ENCODE results near the gene EPHA6.

Gene EPHA6

GRCh38 chr3:96813820-96814650 lies at the start of gene EPHA6:
Gene EPHA6 (plus strand): TSS chr3:96814594.
- DNase-seq (ENCODE audit: low read depth in 1 of 2, low spot score in 1 of 2) = peak; percentile 76 to 87
- TF ChIP-seq JUND (IDR thresholded peaks at IDR 0.05; ENCODE audit: low read depth) = no peak
- in situ Hi-C loops (cut with HindIII; ENCODE audit: low pct_unique_long_range_greater_than_20kb, low sequenced_read_pairs) = no loop called here

DNA sequence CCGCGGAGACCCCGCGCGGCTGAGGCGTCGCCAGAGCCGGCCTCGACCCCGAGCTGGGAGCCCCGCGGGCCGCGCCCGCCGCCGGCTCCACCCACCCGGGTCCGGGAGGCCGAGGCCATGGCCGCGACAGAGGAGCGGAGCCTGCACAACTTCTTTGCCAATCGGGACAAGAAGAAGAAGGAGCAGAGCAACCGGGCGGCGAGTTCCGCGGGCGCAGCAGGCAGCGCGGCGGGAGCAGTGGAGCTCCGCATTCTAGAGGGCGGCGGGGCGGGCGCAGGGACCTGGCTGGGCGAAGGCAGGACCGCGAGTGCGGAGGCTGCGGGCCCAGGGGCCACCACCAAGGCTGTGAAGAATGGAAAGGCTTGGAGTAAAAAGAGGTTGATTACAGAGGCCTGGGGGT lies 37.6 kb upstream of the EPHA6 start:
- in situ Hi-C loops (cut with HindIII; ENCODE audit: low pct_unique_long_range_greater_than_20kb, low sequenced_read_pairs) = no loop called here
- TF ChIP-seq JUND (IDR thresholded peaks at IDR 0.05; ENCODE audit: low read depth) = no peak
- no peak for DNase-seq (ENCODE audit: low read depth in 1 of 2, low spot score in 1 of 2)

DNA sequence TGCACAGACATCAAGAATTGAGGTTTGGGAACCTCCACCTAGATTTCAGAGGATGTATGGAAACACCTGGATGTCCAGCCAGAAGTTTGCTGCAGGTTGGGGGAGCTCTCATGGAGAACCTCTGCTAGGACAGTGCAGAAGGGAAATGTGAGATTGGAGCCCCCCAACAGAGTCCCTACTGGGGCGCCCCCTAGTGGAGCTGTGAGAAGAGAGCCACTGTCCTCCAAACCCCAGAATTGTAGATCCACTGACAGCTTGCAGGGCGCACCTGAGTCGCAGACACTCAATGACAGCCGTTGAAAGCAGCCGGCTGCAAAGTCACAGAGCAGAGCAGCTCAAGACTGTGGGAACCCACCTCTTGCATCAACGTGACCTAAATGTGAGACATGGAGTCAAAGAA lies 34.6 kb upstream of the EPHA6 start:
- in situ Hi-C loops (cut with HindIII; ENCODE audit: low pct_unique_long_range_greater_than_20kb, low sequenced_read_pairs) = no loop called here
- TF ChIP-seq JUND (IDR thresholded peaks at IDR 0.05; ENCODE audit: low read depth) = no peak
- DNase-seq (ENCODE audit: low read depth in 1 of 2, low spot score in 1 of 2) = no peak

- in situ Hi-C loops (cut with HindIII; ENCODE audit: low pct_unique_long_range_greater_than_20kb, low sequenced_read_pairs) = no loop called here
- DNase-seq (ENCODE audit: low read depth in 1 of 2, low spot score in 1 of 2) = no peak
- TF ChIP-seq JUND (IDR thresholded peaks at IDR 0.05; ENCODE audit: low read depth) = no peak
Measured at GRCh38 chr3:96796101-96796500, 18.3 kb upstream of the EPHA6 start.

DNA sequence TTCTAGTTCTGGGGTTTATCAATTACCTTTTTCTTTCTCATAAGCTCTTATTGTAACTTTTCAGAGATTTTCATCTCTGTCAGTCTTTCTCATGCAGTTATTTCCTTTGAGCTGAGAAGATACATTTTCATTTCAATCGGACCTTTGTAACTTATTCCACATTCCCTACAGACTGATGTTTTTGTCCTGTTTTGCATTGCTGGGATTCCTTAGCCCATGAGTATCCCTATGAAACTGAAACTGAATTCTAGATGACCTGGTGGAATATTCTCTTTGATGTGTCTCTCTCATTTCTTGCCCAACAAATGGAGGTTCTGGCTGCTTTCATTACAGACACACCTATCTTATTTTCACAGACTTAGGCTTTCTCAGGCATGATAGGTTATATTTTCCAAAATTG lies 10.5 kb upstream of the EPHA6 start:
- in situ Hi-C loops (cut with HindIII; ENCODE audit: low pct_unique_long_range_greater_than_20kb, low sequenced_read_pairs) = no loop called here
- DNase-seq (ENCODE audit: low read depth in 1 of 2, low spot score in 1 of 2) = no peak
- TF ChIP-seq JUND (IDR thresholded peaks at IDR 0.05; ENCODE audit: low read depth) = no peak

DNA sequence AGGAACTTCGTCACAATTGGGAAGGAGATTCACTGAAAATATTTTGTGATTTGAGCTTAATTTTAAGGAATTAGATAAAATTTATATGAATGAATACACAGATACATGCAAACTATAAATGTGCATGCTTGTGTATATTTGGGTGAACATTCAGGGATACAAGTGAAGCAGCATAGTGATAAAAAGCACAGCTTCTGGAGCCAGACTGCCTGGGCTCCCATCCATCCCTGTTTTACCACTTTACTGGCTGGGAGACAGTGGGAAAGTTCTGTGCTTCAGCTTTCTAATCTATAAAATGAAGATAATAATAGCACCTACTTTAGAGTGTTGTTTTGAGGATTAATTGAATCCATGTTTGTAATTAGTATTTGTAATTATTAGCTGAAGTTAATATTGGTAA lies 8.1 kb upstream of the EPHA6 start:
- TF ChIP-seq JUND (IDR thresholded peaks at IDR 0.05; ENCODE audit: low read depth) = no peak
- in situ Hi-C loops (cut with HindIII; ENCODE audit: low pct_unique_long_range_greater_than_20kb, low sequenced_read_pairs) = no loop called here
- DNase-seq (ENCODE audit: low read depth in 1 of 2, low spot score in 1 of 2) = no peak

GRCh38 chr3:96813134-96813819 lies 1.1 kb upstream of the EPHA6 start:
- no peak for TF ChIP-seq JUND (IDR thresholded peaks at IDR 0.05; ENCODE audit: low read depth)
- peak; percentile 88 to 89 for DNase-seq (ENCODE audit: low read depth in 1 of 2, low spot score in 1 of 2)
- in situ Hi-C loops (cut with HindIII; ENCODE audit: low pct_unique_long_range_greater_than_20kb, low sequenced_read_pairs) = no loop called here

DNA sequence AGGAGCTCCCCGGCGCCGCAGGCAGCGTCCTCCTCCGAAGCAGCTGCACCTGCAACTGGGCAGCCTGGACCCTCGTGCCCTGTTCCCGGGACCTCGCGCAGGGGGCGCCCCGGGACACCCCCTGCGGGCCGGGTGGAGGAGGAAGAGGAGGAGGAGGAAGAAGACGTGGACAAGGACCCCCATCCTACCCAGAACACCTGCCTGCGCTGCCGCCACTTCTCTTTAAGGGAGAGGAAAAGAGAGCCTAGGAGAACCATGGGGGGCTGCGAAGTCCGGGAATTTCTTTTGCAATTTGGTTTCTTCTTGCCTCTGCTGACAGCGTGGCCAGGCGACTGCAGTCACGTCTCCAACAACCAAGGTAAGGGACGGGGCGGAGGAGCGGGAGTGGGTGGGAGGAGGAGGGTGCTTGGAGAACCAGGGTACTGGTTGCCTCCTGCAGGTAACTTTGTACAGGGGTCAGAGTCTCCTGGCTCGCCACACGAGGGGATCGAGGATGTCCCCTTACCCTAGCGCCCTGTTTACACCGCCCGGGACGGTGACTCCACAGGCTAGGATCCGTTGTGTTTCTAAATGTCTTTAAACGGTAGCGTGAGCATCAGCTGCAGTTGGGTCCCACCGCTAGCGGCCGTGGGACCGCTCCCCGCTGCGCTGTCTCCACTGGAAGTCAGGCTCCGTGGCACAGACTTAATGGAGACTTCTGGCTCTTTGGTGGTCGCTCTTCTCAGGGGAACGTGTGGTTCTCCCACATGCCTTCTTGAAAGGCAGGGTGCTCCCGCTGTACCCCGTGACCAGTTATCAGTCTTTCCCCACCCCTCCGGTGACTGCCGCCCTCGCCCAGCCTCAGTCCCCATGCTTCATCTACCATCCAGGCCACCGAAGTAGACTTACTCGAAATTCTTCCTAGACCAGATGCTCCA lies 515 bp downstream of the EPHA6 start:
- DNase-seq (ENCODE audit: low read depth in 1 of 2, low spot score in 1 of 2) = no peak
- in situ Hi-C loops (cut with HindIII; ENCODE audit: low pct_unique_long_range_greater_than_20kb, low sequenced_read_pairs) = no loop called here
- no peak for TF ChIP-seq JUND (IDR thresholded peaks at IDR 0.05; ENCODE audit: low read depth)

- in situ Hi-C loops (cut with HindIII; ENCODE audit: low pct_unique_long_range_greater_than_20kb, low sequenced_read_pairs) = no loop called here
- no peak for DNase-seq (ENCODE audit: low read depth in 1 of 2, low spot score in 1 of 2)
- TF ChIP-seq JUND (IDR thresholded peaks at IDR 0.05; ENCODE audit: low read depth) = no peak
Measured at GRCh38 chr3:96831175-96831574, 16.8 kb downstream of the EPHA6 start.

DNA sequence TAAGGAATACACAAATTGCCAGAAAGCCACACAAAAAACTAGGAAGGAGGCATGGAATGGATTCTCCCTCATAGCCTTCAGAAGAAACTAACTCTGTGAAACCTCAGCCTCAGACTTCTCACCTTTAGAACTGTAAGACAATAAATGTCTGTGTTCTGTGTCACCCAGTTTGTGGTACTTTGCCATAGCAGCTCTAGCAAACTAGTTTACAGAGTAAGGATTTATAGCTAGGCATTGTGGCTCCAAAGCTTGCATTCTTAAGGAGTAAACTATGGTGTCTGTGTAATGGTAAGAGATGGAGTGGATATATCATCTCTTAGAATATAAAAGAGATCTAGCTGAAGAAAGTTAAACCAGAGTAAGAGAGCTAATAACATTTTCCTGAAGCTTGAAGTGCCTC lies 18.9 kb downstream of the EPHA6 start:
- in situ Hi-C loops (cut with HindIII; ENCODE audit: low pct_unique_long_range_greater_than_20kb, low sequenced_read_pairs) = no loop called here
- TF ChIP-seq JUND (IDR thresholded peaks at IDR 0.05; ENCODE audit: low read depth) = no peak
- no peak for DNase-seq (ENCODE audit: low read depth in 1 of 2, low spot score in 1 of 2)

DNA sequence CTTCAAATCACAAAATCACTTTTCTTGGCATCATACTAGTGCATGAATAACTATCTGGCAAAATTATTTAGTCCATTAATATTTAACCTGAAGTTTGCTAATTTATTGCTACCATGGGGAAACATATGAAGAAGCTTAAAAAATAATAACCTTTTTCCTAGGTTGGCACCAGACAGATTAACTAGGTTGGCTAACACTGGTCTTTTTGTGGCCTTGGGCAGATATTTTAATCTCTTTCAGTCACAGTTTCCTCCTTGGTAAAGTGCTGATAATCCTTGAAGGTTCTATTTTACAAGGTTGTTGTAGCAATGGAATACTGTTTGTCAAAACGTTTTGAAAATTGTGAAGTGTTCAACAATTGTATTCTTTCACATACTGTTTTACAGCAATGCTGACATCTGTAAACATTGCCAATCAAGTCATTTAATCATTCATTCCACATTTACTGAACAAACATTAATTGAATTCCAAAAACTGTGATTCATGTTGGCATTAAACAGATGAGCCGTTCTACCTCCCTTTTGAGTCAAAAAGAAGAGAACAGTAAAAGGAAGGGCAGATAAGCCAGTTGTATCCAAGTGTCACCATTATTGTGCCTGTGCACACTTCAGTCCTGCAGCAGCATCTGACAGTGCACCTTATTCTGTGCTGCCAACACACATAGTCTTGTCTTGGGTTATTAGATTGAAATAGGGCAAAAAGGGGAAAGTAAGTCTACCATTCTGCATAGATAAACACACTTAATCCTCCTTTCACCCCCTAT lies 21.9 kb downstream of the EPHA6 start:
- no peak for TF ChIP-seq JUND (IDR thresholded peaks at IDR 0.05; ENCODE audit: low read depth)
- peak in 1 of 2 experiments; percentile 7 for DNase-seq (ENCODE audit: low read depth in 1 of 2, low spot score in 1 of 2)
- in situ Hi-C loops (cut with HindIII; ENCODE audit: low pct_unique_long_range_greater_than_20kb, low sequenced_read_pairs) = no loop called here

All from T47D (cell line).